GM21529 (cell line): ENCODE data around the gene OSBPL10.
A peak's percentile ranks its signal among the peaks of the same experiment; 100 is the strongest.
"Not testable (repeated sequence)": the region's sequence is repeated elsewhere in the genome, so short reads cannot be mapped to it uniquely, and the experiment has no call there.

ENCODE experiments used
- ATAC-seq: cut with Tn5 transposase; IDR thresholded peaks from one replicate; pipeline ENCODE4 v1.9.1; 2021; ENCODE audit not compliant: unreplicated experiment

The OSBPL10 gene

GRCh38 chr3:31995026-31995425 is 14.0 kb upstream of the OSBPL10 start:
- not testable (repeated sequence) for ATAC-seq

DNA sequence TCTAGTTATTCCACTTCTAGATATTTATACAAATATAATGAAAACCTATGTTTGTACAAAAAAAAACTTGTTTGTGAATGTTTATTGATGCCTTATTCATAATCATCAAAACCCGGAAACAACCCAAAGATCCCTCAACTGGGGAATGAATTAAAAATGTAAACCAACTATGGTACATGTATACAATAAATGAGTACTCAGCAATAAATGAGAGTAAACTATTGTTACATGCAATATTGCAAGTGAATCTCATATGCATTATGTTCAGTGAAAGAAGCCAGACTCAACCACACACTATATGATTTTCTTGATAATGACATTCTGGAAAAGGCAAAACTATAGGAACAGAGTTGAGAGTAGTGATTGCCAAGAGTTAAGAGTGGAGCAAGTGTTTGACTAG is 12.8 kb upstream of the OSBPL10 start:
- no peak for ATAC-seq

DNA sequence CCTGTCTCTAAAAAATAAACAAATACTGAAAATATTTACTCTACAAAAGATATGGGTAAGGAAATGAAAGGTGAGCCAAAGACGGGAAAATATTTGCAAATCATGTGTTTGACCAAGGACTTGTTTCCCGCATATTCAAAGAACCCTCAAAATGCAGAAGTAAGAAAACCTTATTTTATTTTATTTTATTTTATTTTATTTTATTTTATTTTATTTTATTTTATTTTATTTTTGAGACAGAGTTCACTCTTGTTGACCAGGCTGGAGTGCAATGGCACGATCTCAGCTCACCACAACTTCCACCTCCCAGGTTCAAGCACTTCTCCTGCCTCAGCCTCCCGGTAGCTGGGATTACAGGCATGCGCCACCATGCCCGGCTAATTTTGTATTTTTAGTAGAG is 11.9 kb upstream of the OSBPL10 start:
- not testable (repeated sequence) for ATAC-seq

DNA sequence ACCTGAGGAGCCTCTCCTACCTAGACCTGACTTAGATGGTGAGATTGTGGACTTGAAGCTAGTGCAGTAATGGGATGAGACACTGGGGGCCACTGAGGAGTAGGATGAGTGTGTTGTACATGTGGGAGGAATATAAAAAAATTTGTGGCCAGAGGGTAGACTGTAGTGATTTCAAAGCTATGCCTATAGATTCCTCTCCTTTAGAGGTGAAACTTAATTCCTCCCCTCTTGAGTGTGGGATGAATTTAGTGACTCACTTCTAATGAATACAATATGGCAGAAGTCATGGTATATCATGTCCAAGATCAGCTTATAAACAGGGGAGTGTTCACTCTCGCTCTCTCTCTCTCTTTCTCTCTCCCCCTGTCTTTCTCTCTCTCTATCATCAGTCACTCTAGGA is 7.2 kb upstream of the OSBPL10 start:
- ATAC-seq, result no peak

DNA sequence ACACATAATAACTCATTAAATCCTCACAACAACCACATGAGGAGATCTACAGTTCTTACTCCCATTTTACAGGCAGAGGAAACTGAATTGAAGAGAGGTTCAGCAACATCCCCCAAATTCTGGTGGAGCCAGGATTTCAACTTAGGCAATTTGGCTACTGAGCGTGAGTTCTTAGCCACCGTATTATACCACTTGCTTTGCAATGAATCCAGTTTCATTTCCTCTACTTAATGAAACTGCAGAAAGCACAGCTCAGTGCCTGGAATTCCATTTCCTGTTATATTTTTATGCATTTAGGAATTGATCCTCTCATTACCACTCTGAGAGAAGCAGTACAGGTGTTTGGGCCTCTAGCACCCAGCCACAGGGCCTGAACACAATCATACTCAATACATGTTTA is 4.8 kb upstream of the OSBPL10 start:
- no peak for ATAC-seq

DNA sequence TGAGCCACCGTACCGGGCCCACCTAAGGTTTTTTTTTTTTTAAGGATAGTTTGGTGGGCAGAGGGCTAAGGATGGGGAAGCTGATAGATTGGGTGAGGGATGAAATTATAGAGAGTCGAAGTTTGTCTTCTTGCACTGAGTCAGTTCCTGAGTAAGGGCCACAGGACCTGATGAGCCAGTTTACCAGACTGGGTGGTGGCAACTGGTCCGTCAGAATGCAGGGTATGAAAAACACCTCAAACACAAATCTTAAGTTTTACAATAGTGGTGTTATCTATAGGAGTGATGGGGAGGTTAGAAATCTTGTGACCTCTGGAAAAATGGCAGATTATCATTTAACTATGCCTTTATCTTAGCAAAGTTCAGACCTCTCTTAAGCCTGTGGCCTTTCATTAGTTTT is 3.3 kb upstream of the OSBPL10 start:
- no peak for ATAC-seq

GRCh38 chr3:31980530-31981205 is 394 bp downstream of the OSBPL10 start:
- ATAC-seq, result peak; percentile 40

- ATAC-seq, result peak; percentile 61
Observed at GRCh38 chr3:31979001-31979697, 1.9 kb downstream of the OSBPL10 start.

- no peak for ATAC-seq
Observed at GRCh38 chr3:31978553-31978952, 2.5 kb downstream of the OSBPL10 start.

DNA sequence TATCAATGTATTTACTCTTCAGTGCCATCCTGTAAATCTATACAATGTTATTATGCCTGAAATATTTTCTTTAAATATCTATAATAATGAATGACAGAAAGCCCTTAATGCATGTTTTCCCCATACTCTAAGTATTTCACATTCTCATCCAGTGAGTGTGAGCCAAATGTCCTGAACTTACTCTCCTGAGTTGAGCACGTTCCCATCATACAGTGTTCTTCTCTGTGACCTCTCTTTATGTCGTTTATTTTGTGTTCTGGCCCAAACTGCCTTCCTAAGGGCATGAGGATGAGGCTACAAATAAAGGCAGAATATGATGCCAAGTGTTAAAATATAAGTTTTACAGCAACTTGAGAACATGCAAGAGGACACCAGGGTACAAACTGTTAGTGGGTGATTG is 3.3 kb downstream of the OSBPL10 start:
- ATAC-seq, result no peak

DNA sequence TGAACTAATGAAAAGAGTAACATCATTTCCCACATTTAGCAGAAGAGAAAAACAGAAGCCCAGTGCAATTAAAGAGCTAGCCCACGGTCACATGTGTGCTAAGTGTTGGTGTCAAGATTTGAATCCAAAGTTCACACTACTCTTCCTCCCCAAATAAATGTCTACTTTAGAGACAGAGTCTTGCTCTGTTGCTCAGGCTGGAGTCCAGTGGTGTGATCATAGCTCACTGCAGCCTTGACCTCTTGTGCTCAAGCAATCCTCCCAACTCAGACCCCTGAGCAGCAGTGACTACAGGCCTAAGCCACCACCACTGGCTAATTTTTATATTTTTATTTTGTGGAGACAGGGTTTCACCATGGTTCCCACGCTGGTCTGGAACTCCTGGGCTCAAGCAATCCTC is 4.8 kb downstream of the OSBPL10 start:
- ATAC-seq, result no peak

- no peak for ATAC-seq
Observed at GRCh38 chr3:31974964-31975363, 6.1 kb downstream of the OSBPL10 start.

DNA sequence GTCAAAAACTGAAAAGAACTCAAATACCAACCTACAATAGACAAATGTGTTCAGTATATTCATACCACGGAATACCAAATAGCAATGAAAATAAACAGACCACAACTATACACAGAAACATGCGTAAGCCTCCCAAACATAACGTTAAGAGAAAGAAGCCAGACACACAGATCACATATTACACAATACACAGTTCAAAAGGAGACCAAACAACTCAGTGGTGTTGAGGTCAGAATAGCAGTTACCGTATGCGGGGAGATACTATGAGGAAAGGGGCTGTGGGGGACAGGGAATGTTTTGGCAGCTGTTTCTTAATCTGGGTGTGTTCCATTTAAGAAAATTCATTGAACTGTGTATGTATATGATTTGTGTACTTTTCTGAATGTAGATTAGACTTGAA is 6.6 kb downstream of the OSBPL10 start:
- no peak for ATAC-seq

GRCh38 chr3:31973837-31974236 is 7.2 kb downstream of the OSBPL10 start:
- ATAC-seq, result no peak

GRCh38 chr3:31973081-31973480 is 8.0 kb downstream of the OSBPL10 start:
- ATAC-seq, result no peak

DNA sequence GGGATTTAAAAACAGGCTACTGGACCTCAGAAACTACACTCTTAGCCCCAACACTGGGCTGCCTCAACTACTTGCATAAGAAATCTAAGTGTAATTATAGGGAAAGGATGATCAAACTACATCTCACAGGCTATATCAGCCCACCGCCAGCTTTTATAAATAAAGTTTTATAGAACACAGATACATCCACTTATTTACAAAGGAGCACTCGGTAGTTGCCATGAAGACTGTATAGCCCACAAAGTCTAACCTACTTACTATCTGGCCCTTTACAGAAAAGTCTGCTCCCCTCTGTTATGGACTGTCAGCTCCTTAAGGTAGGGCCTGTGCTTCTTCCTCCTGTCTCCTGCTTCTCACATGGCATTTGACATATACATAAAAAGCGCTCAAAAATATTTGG is 9.5 kb downstream of the OSBPL10 start:
- ATAC-seq, result no peak

- ATAC-seq, result no peak
Observed at GRCh38 chr3:31968927-31969418, 12.1 kb downstream of the OSBPL10 start.

DNA sequence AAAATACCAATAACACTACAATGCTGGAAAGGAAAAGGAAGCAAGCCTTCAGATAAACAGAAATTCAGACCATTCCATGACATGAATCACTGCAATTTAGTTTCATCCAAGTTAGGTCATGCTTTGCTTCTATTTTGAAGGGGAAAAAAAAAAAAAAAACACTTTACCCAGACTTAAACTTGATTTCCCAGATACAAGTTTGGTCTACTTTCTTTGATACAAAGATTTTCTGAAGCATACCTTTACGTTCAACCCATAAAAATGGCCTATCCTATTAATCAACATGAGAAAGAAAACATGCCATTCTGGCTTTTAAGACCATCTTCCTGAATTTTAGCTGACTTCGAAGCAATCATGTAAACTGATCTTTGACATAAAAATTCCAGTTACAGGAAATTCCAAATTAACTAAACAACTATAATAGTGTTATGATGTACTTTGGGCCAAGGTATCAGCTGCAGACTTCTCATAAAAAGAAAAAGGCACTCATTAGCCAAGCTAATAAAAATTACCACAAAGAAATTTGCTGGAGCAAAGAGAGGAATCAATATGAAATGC is 12.6 kb downstream of the OSBPL10 start:
- no peak for ATAC-seq

DNA sequence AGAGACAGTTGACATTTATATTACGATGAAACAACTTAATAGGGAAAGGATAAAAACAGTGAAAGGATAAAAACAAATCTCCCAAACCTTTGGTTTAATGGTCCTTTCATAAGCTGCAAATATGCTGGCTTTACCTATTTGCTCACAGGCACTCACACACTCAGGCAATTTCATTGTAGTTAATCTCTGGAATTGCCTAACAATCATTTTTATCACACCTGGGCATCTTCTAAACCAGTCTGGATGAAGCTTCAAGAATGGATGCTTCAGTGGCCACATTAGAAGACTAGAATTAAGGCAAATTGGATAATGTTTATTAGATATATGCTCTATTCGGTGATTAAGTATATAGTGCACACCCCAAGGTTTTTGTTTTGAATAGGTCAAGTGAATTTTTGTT is 13.5 kb downstream of the OSBPL10 start:
- no peak for ATAC-seq

GRCh38 chr3:31966978-31967591 is 14.0 kb downstream of the OSBPL10 start:
- ATAC-seq, result no peak

- no peak for ATAC-seq
Observed at GRCh38 chr3:31962801-31963205, 18.3 kb downstream of the OSBPL10 start.
